ENCODE measurements around the gene PRR5L.

The PRR5L gene

DNA sequence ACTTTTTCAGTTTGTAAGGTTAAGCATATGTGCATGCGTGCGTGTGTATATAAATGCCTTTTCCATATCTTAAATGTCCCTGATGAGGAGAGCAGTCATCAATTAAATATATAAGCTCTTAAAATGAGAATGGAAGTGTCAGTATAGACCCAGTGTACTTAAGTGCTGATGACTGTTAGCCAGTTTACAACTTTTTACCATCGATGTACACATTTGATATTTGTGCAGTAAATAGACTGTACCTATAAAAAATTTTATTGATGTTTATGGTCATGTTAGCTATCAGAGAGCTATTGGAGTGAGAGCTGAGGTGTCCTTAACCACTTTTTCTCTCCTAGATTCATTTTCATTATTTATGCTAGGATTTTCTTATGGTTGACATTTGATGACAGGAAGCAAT lies 168.6 kb downstream of the PRR5L start:
- Histone ChIP-seq H3K4me3 (ENCODE audit: low read depth in 1 of 2, low read length in 2 of 2) (no peak overlapping the region), H3K27me3 (ENCODE audit: control insufficient read depth in 1 of 2, insufficient read depth in 2 of 2, low read length in 2 of 2) (no peaks in the 10 kb centered on the region), H3K36me3 (ENCODE audit: control insufficient read depth in 1 of 2, insufficient read depth in 2 of 2, low read length in 2 of 2) (peaks cover 0 to 8% of the 10 kb centered on the region in 2 donors), H3K4me1 (ENCODE audit: control insufficient read depth in 1 of 2, insufficient read depth in 2 of 2, low read length in 2 of 2) (no peaks in the 10 kb centered on the region), H3K9me3 (ENCODE audit: control insufficient read depth in 1 of 2, low read length in 2 of 2) (no peaks in the 10 kb centered on the region), H3K27ac (ENCODE audit: low read depth, low read length) (no peak overlapping the region), H3K9ac (ENCODE audit: low read depth in 1 of 2, low read length in 2 of 2) (no peak overlapping the region)

DNA sequence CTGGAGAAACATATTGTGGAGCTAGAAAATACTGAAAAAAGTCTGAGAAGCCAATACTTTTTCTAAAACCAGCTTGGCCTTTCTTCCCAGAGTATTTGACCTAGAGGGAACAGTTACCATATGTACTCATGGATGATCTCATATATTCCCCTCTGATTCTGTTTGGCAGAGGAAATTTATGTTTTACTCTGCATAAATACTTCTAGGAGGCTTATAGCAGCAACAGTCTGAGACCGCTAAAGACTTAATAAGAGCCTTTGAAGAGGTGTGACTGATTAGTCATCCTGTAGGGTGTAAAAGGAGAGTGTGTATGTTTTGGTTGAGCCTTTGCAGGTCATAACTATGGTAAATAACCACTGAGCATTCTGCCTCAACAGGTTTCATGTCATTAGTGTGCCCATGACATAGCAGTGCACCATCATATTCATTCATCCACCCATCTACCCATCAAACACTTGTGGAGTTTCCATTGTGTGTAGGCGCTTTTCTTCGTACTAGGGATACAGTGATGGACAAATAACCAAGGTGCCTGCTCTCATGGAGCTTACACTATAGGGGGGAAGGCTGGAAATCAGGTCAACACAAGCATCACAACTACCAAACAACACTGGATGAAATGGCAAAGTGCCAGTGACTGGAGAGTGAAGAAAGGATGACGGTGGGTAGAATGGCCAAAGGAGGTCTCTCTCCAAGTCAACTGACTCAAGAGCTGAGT lies 169.5 kb downstream of the PRR5L start:
- Histone ChIP-seq H3K4me3 (ENCODE audit: low read depth in 1 of 2, low read length in 2 of 2) (no peak overlapping the region), H3K27me3 (ENCODE audit: control insufficient read depth in 1 of 2, insufficient read depth in 2 of 2, low read length in 2 of 2) (no peaks in the 10 kb centered on the region), H3K4me1 (ENCODE audit: control insufficient read depth in 1 of 2, insufficient read depth in 2 of 2, low read length in 2 of 2) (no peaks in the 10 kb centered on the region), H3K9me3 (ENCODE audit: control insufficient read depth in 1 of 2, low read length in 2 of 2) (no peaks in the 10 kb centered on the region), H3K36me3 (ENCODE audit: control insufficient read depth in 1 of 2, insufficient read depth in 2 of 2, low read length in 2 of 2) (peaks cover 0 to 8% of the 10 kb centered on the region in 2 donors), H3K9ac (ENCODE audit: low read depth in 1 of 2, low read length in 2 of 2) (no peak overlapping the region), H3K27ac (ENCODE audit: low read depth, low read length) (no peak overlapping the region)

DNA sequence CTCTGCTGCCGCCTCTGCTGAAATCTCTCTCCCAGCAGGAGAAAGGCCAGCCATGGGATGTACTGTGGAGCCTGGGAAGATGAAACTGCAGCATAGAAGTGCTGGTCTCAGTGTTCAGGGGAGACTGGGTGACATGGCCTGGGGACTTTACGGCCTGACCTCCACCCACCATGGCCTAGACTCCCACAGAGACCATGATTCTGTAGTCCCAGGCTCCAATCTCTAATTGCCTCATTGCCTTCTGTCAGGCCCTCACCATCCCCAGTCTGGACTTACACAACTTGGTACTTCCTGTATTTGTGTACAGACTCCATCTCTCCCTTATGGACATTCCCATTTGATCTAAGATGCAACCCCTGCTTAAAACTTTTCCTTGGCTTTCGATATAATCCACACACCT lies 170.9 kb downstream of the PRR5L start:
- H3K4me1 ChIP-seq (ENCODE audit: control insufficient read depth in 1 of 2, insufficient read depth in 2 of 2, low read length in 2 of 2), result no peaks in the 10 kb centered on the region

DNA sequence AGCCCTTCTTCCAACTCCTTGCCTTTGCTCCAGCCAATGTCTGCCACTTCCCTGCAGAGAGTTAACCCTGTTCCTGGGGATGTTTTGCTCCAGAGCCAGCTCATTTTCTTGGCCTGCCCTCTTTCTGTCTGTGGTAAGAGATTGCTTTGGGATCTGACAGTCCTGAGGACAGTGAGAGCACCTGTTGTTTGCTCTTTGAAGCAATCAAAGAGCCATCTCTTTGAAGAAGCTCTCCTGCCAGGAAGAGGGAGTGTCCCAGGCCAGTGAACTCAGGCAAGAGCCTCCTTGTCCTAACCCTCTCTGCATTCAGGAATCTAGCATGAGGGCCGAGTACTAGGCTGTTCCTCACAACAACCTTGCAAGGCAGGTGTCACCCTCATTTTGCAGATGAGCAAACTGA lies 171.8 kb downstream of the PRR5L start:
- no peak overlapping the region for H3K4me3 ChIP-seq (ENCODE audit: low read depth in 1 of 2, low read length in 2 of 2)
- peaks cover 0 to 4% of the 10 kb centered on the region in 2 donors for H3K36me3 ChIP-seq (ENCODE audit: control insufficient read depth in 1 of 2, insufficient read depth in 2 of 2, low read length in 2 of 2)
- H3K27ac ChIP-seq (ENCODE audit: low read depth, low read length), result no peak overlapping the region
- H3K27me3 ChIP-seq (ENCODE audit: control insufficient read depth in 1 of 2, insufficient read depth in 2 of 2, low read length in 2 of 2), result no peaks in the 10 kb centered on the region
- H3K4me1 ChIP-seq (ENCODE audit: control insufficient read depth in 1 of 2, insufficient read depth in 2 of 2, low read length in 2 of 2), result no peaks in the 10 kb centered on the region
- H3K9ac ChIP-seq (ENCODE audit: low read depth in 1 of 2, low read length in 2 of 2), result no peak overlapping the region
- H3K9me3 ChIP-seq (ENCODE audit: control insufficient read depth in 1 of 2, low read length in 2 of 2), result no peaks in the 10 kb centered on the region

More for the DNA sequence above, 170.9 kb downstream of the PRR5L start:
- H3K9ac ChIP-seq (ENCODE audit: low read depth in 1 of 2, low read length in 2 of 2), result no peak overlapping the region
- no peak overlapping the region for H3K27ac ChIP-seq (ENCODE audit: low read depth, low read length)
- H3K4me3 ChIP-seq (ENCODE audit: low read depth in 1 of 2, low read length in 2 of 2), result no peak overlapping the region
- H3K36me3 ChIP-seq (ENCODE audit: control insufficient read depth in 1 of 2, insufficient read depth in 2 of 2, low read length in 2 of 2), result peaks cover 0 to 8% of the 10 kb centered on the region in 2 donors
- no peaks in the 10 kb centered on the region for H3K27me3 ChIP-seq (ENCODE audit: control insufficient read depth in 1 of 2, insufficient read depth in 2 of 2, low read length in 2 of 2)
- H3K9me3 ChIP-seq (ENCODE audit: control insufficient read depth in 1 of 2, low read length in 2 of 2), result no peaks in the 10 kb centered on the region

DNA sequence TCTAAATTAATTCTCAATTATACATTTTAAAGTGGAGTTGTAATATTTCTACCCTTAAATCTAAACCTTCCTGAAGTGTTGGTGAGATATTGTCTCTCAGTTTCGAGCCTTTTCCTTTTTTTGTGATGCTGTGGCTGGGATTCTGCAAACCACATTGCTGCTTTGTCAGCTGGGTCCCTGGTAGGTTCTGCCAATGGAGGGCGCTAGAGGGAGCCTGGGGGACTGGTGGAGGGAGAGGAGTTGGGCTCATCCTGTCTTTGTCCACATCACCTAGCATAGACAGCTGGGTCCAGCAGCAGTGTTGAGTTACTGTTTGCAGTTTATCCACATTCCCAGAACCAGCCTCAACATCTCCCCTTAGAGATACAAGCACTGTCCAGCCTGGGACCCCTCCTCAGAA lies 173.0 kb downstream of the PRR5L start:
- Histone ChIP-seq H3K27me3 (ENCODE audit: control insufficient read depth in 1 of 2, insufficient read depth in 2 of 2, low read length in 2 of 2) (no peaks in the 10 kb centered on the region), H3K36me3 (ENCODE audit: control insufficient read depth in 1 of 2, insufficient read depth in 2 of 2, low read length in 2 of 2) (peaks cover 0 to 3% of the 10 kb centered on the region in 2 donors), H3K4me3 (ENCODE audit: low read depth in 1 of 2, low read length in 2 of 2) (no peak overlapping the region), H3K27ac (ENCODE audit: low read depth, low read length) (no peak overlapping the region), H3K4me1 (ENCODE audit: control insufficient read depth in 1 of 2, insufficient read depth in 2 of 2, low read length in 2 of 2) (no peaks in the 10 kb centered on the region), H3K9me3 (ENCODE audit: control insufficient read depth in 1 of 2, low read length in 2 of 2) (no peaks in the 10 kb centered on the region), H3K9ac (ENCODE audit: low read depth in 1 of 2, low read length in 2 of 2) (no peak overlapping the region)

DNA sequence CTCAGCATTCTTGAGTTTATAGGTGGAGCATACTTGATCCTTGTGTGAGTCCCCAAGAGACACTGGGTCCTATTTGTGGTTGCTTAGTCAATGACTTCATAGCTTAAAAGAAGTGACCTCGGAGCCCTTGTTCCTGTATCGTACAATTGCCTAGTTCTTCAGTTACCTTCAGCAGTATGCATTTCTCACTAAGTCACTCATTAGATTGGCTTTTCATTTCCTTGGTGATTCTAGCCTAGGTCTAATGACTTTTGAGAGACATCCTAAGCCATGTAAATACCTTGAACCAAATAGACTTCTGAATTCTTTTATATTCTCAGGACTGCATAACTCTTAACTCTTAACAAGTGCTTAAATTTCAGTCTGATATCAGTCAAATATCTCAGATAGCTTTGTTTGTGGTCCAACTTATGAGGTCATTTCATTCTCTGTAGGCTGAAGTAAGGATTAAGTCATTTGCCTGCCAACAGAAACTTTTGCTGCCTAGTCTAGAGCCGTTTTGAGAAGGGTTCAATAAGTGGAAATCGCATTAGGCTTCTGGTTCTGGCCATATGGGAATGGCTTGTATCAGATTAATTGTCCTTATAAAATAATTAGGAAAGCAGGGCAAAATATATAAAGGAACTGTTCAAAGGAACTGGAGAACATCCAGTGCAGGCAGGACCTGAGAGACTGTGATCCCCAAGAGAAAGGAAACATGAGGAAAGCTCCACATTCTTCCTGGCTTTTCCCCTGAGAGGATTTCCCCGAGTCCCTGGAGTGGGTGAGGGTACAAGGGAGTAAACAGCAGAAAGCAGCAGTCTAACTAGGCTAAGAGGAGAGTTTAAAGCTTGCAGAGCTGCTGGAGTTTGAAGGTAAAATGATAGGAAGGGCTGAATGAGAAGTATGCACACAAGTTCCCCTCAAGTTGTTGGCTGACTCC lies 174.1 kb downstream of the PRR5L start:
- Histone ChIP-seq H3K9me3 (ENCODE audit: control insufficient read depth in 1 of 2, low read length in 2 of 2) (no peaks in the 10 kb centered on the region), H3K4me1 (ENCODE audit: control insufficient read depth in 1 of 2, insufficient read depth in 2 of 2, low read length in 2 of 2) (no peaks in the 10 kb centered on the region), H3K4me3 (ENCODE audit: low read depth in 1 of 2, low read length in 2 of 2) (no peak overlapping the region), H3K27ac (ENCODE audit: low read depth, low read length) (no peak overlapping the region), H3K36me3 (ENCODE audit: control insufficient read depth in 1 of 2, insufficient read depth in 2 of 2, low read length in 2 of 2) (peaks cover 0 to 3% of the 10 kb centered on the region in 2 donors), H3K27me3 (ENCODE audit: control insufficient read depth in 1 of 2, insufficient read depth in 2 of 2, low read length in 2 of 2) (no peaks in the 10 kb centered on the region), H3K9ac (ENCODE audit: low read depth in 1 of 2, low read length in 2 of 2) (no peak overlapping the region)

DNA sequence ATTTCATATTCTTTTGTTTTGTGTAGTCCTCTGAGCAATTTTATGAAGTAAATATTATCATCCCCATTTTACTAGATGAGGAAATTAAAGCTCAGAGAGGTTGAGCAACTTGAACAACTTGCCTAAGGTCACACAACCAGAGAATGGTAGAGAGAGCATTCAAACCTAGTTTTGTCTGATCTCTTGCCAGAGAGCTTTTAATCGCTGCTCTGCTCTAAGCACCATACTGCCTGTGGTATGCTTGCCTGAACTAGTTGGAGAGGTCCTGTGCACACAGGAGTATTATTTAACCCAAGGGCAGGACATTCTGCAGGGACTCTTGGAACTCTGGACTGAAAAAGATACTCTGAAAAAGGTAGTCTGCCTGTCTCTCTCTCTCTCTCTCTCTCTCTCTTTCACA lies 175.5 kb downstream of the PRR5L start:
- no peaks in the 10 kb centered on the region for H3K36me3 ChIP-seq (ENCODE audit: control insufficient read depth in 1 of 2, insufficient read depth in 2 of 2, low read length in 2 of 2)
- H3K4me3 ChIP-seq (ENCODE audit: low read depth in 1 of 2, low read length in 2 of 2), result no peak overlapping the region
- no peaks in the 10 kb centered on the region for H3K9me3 ChIP-seq (ENCODE audit: control insufficient read depth in 1 of 2, low read length in 2 of 2)
- H3K27ac ChIP-seq (ENCODE audit: low read depth, low read length), result no peak overlapping the region
- H3K9ac ChIP-seq (ENCODE audit: low read depth in 1 of 2, low read length in 2 of 2), result no peak overlapping the region
- H3K4me1 ChIP-seq (ENCODE audit: control insufficient read depth in 1 of 2, insufficient read depth in 2 of 2, low read length in 2 of 2), result no peaks in the 10 kb centered on the region
- H3K27me3 ChIP-seq (ENCODE audit: control insufficient read depth in 1 of 2, insufficient read depth in 2 of 2, low read length in 2 of 2), result no peaks in the 10 kb centered on the region

DNA sequence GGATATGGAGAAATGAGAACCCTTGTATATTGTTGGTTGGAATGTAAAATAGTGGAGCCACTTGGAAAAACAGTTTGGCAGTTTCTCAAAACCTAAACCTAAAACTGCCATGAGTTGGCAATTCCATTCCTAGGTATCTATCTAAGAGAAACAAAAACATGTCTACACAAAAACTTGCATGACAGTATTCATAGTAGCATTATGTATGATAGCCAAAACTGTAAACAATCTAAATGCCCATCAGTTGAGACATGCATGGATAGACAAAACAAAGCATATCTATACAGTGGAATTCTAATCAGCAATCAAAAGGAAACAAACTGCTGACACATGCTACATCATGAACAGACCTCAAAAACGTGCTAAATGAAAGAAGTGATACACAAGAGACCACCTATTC lies 179.1 kb downstream of the PRR5L start:
- Histone ChIP-seq H3K36me3 (ENCODE audit: control insufficient read depth in 1 of 2, insufficient read depth in 2 of 2, low read length in 2 of 2) (no peaks in the 10 kb centered on the region), H3K4me1 (ENCODE audit: control insufficient read depth in 1 of 2, insufficient read depth in 2 of 2, low read length in 2 of 2) (peaks cover 0 to 18% of the 10 kb centered on the region in 2 donors), H3K27ac (ENCODE audit: low read depth, low read length) (no peak overlapping the region), H3K27me3 (ENCODE audit: control insufficient read depth in 1 of 2, insufficient read depth in 2 of 2, low read length in 2 of 2) (no peaks in the 10 kb centered on the region), H3K9me3 (ENCODE audit: control insufficient read depth in 1 of 2, low read length in 2 of 2) (no peaks in the 10 kb centered on the region), H3K4me3 (ENCODE audit: low read depth in 1 of 2, low read length in 2 of 2) (no peak overlapping the region), H3K9ac (ENCODE audit: low read depth in 1 of 2, low read length in 2 of 2) (no peak overlapping the region)

DNA sequence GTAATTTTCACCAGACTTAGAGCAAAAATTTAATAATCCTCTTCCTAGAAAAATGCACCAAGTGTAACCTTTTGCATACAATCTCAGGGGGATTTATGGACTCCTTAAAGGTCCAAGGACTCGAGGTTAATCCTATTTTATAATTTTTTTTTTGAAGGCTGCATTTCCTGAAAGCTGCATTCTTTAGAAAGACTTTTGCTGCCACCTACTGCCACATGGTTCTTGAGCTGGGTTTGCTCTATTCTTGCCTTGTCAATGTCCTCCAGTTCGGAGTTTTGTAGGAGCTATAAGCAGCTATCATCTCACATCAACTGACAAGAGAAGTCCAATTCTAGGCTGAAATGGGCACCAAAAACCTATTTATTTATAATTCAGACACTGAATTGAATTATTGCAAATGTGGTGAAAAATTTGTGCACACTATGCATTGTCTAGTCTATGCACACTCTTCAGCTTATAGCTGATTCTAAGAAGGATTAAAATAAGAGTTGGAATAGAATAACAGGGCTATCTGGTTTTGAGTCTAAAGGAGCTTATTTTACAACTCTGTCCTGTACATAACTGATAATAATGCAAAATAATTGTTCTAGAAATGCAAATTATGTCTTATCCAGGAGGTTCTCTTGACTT lies 182.7 kb downstream of the PRR5L start:
- H3K27me3 ChIP-seq (ENCODE audit: control insufficient read depth in 1 of 2, insufficient read depth in 2 of 2, low read length in 2 of 2), result no peaks in the 10 kb centered on the region
- no peaks in the 10 kb centered on the region for H3K9me3 ChIP-seq (ENCODE audit: control insufficient read depth in 1 of 2, low read length in 2 of 2)
- H3K4me1 ChIP-seq (ENCODE audit: control insufficient read depth in 1 of 2, insufficient read depth in 2 of 2, low read length in 2 of 2), result peaks cover 0 to 18% of the 10 kb centered on the region in 2 donors
- peaks cover 0 to 2% of the 10 kb centered on the region in 2 donors for H3K36me3 ChIP-seq (ENCODE audit: control insufficient read depth in 1 of 2, insufficient read depth in 2 of 2, low read length in 2 of 2)
- H3K4me3 ChIP-seq (ENCODE audit: low read depth in 1 of 2, low read length in 2 of 2), result no peak overlapping the region
- no peak overlapping the region for H3K9ac ChIP-seq (ENCODE audit: low read depth in 1 of 2, low read length in 2 of 2)
- H3K27ac ChIP-seq (ENCODE audit: low read depth, low read length), result no peak overlapping the region

DNA sequence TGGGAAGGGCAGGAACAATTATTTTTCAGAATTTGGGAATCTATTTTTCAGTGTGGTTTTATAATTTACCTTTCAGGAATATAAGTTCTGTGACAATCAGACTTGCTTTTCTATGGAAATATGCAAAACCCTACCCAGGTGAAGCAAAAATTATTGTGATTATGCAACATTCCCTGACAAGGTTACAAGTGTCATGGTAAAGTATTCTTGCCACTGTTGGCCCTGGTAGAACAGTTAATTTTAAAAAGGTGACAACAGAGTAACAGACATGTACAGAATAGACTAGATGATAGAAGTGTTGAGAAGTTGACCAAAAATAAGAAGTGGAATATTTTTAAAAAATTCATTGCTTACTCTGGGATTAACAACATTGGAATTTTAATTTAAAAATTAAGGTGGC lies 184.7 kb downstream of the PRR5L start:
- Histone ChIP-seq H3K27ac (ENCODE audit: low read depth, low read length) (no peak overlapping the region), H3K4me1 (ENCODE audit: control insufficient read depth in 1 of 2, insufficient read depth in 2 of 2, low read length in 2 of 2) (peaks cover 0 to 18% of the 10 kb centered on the region in 2 donors)

More for the DNA sequence above, 184.7 kb downstream of the PRR5L start:
- Histone ChIP-seq H3K27me3 (ENCODE audit: control insufficient read depth in 1 of 2, insufficient read depth in 2 of 2, low read length in 2 of 2) (no peaks in the 10 kb centered on the region), H3K9ac (ENCODE audit: low read depth in 1 of 2, low read length in 2 of 2) (no peak overlapping the region), H3K9me3 (ENCODE audit: control insufficient read depth in 1 of 2, low read length in 2 of 2) (no peaks in the 10 kb centered on the region), H3K36me3 (ENCODE audit: control insufficient read depth in 1 of 2, insufficient read depth in 2 of 2, low read length in 2 of 2) (peaks cover 15 to 18% of the 10 kb centered on the region in 2 donors), H3K4me3 (ENCODE audit: low read depth in 1 of 2, low read length in 2 of 2) (no peak overlapping the region)
